HK-2 (cell line): ENCODE measurements around the gene C11orf21.

Experiments
- DNase-seq: peaks from one replicate; pipeline ENCODE4 v3.0.0-alpha.2; 2018; ENCODE audit not compliant: unreplicated experiment

Gene C11orf21

GRCh38 chr11:2320568-2321310 is 19.0 kb upstream of the C11orf21 start:
- no peak for DNase-seq

DNA sequence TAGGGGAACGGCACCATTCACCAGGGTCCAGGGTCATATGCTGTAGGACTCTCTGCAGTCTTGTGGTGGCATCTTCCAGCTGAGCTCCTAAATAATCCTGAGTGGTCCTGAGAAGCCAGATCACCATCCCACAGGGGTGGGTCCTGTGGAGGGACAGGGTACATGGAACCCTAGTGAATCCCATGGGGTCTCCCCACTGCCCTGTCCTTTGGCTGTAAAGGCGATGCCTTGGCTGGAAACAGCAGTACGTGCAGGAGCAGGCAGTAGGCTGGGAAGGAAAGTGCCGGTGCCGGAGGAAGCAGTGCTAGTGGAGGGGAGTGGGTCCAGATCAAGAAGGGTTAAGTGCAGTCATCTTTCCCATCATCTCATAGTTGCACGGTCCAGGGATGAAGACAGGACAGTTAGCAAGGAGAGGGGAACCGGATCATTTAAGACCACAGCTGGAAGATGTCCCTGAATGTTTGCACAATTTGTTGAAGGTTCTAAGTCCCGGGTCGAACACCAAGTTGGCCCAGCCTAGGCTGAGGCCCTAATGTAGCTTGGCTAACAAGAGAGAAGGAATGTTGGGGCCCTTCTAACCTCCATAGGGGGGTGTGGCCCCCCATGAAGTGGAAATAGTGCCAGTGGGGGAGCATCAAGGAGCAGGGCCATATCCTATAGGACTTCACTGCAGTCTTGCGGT is 18.2 kb upstream of the C11orf21 start:
- DNase-seq: no peak

DNA sequence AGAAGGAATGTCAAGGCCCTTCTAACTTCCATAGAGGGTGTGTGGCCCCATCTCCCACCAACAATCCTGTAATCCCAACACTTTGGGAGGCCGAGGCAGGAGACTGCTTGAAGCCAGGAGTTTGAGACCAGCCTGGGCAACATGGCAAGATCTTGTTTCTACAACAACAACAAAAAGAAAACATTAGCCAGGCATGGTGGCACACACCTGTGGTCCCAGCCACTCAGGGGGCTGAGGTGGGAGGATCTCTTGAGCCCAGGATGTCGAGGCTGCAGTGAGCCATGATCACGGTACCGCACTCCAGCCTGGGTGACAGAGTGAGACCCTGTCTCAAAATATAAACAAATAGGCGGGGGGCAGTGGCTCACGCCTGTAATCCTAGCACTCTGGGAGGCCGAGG is 17.0 kb upstream of the C11orf21 start:
- DNase-seq: no peak

GRCh38 chr11:2318123-2318522 is 16.4 kb upstream of the C11orf21 start:
- no peak for DNase-seq

- DNase-seq: no peak
These were observed 15.8 kb upstream of the C11orf21 start for GRCh38 chr11:2317354-2318050.

DNA sequence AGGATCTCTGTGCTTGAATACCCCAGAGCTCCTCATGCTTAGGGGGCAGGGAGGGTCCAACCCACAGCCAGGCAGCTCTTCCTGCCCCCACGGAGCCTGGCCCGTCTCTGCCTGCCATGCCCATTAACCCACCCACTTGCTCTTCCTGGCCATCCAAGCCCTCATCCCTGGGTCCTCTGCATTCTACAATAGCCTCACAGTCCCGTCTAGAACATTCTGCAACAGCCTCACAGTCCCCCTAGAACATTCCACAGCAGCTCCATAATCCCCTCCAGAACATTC is 15.2 kb upstream of the C11orf21 start:
- no peak for DNase-seq

DNA sequence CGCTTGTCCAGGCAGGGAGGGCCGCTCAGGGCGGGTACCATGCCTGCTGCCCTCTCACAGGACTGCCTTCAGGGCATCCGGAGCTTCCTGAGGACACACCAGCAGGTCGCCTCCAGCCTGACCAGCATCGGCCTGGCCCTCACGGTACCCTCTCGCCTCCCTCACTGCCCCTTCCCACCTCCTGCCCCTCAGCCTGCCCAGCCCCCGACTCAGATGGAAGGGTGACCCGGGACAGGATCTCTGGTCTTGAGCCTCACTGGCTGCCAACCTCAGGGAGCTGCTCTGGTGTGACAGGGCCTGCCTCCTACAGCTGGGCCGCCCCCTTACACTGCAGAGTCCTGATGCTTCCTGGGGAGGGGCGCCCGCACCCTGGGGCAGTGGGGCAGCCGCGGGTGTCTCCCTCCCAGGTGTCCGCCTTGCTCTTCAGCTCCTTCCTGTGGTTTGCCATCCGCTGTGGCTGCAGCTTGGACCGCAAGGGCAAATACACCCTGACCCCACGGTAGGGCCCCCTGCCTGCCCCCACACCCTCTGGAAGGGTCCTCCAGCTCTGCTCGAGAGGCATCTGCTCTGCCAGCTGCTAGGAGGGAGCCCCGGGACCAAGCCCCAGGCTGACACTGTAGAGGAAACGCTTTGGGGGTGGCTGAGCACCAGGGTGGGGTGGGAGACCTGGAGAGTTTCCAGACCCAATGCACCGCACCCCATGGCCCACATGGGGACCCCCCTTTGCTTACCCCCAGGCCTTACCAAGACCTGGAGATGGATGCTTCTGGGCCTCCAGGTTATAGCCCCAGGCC is 14.6 kb upstream of the C11orf21 start:
- DNase-seq: no peak

DNA sequence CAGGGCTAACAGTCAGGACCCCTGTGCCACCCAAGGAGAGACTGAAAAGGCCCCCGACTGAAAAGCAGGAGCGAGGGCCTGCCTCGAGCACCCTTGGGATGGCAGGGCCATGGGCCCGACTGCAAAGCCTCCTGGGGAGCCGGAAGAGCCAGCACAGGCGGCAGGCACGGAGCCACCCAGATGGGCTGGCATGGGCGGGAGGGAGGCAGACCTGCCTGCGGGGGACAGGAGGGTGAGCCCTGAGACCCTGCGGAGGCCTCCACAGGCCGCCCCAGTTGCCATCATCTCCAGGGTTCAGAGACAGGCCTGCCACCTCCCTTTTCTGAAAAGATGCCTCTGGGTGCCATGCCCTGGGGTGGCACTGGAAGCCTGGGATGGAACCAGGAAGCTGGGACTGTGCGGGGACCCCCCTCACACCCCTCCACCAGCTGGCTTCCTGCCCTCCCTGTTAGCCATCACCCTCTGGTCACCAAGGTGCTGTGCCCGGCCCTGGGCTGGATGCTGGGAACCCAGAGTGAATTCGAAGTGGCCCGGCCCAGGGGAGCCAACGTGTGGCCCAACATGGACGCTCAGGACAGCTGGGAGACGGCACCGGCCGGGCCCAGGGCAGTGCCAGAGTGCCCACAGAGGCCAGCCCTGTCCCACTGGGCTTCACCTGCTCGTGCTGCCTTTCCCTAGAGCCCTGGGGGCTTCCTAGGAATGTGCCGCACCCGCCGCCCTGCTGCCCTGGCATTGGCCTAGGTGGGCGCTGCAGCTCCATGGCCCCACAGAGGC is 13.9 kb upstream of the C11orf21 start:
- DNase-seq: no peak

DNA sequence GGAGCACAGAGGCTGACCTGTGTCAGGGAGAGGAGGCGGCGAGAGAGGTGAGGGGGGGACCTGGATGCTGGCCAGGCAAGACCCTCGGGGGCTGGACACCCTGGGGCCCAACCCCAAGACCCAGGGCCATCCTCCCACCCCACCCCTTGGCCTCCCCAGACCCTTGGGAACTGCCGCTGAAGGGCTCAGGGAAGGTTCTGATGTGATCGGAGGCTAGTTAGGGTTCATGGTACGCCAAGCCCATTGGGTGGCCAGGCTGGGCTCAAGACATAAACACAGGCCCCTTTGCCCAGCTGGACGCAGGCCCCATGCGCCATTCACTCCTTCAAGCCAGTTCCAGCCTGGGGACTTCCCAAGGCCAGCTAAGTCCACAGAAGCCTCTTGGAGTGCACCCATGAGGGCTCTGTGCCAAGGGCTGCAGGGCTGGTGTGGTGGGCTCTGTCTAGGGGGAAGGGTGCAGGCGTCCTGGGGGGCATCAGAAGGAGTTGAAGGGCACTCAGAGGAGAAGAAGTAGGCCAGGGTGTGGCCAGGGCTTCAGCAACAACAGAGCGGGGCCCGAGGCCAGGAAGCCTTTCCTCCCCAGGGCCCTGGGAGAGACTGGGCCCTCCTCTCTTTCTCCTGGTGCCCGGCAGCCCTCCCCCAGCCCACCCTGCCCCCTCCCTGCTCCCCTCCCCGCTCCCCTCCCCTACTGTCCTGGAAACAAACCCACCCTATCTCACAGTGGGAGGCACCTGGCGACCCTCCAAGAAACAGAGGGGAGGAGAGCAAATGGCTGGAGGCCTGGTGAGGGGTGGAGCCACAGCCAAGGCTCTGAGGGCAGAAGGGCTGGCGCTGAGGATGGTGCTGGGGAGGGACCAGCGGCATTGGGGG is 13.0 kb upstream of the C11orf21 start:
- DNase-seq: no peak

GRCh38 chr11:2314136-2314524 is 12.4 kb upstream of the C11orf21 start:
- no peak for DNase-seq

DNA sequence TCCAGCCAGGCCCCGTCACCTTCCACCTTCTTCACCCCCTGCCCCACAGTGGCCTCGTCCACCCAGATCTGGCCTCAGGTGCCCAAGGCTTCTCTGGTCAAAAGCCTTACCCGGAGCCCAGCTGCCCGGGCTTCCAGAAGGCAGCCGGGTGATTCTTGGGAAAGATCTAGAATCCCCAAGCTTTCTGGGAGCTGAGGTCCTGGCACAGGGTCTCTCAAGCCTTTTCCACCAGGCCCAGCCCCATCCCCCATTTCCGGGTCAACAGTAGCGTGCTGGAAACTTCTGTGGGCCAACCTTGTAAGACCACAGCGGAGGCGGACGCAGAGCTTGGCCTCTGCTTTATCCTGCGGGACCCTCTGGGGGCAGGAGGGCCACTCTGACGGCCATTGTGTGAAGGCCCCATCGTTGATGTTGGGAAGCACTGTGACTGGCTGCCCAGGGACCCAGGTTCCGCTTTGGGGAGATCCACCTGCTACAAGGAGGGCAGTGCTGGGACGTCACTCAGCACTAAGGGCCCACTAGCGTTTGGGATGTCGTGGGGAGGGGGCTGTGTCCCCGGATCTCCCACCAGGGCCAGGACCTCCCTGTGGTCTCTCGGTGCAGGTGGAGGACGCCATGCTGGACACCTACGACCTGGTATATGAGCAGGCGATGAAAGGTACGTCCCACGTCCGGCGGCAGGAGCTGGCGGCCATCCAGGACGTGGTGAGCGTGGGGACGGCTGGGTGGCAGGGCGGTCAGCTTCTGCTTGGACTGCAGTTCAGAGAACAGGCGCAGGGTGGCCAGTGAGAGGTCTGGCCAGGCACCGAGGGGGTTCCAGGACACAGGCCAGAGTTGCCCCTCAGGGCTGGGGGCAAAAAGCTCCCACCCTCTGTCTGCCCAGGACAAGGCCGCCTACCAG is 11.6 kb upstream of the C11orf21 start:
- DNase-seq: no peak

DNA sequence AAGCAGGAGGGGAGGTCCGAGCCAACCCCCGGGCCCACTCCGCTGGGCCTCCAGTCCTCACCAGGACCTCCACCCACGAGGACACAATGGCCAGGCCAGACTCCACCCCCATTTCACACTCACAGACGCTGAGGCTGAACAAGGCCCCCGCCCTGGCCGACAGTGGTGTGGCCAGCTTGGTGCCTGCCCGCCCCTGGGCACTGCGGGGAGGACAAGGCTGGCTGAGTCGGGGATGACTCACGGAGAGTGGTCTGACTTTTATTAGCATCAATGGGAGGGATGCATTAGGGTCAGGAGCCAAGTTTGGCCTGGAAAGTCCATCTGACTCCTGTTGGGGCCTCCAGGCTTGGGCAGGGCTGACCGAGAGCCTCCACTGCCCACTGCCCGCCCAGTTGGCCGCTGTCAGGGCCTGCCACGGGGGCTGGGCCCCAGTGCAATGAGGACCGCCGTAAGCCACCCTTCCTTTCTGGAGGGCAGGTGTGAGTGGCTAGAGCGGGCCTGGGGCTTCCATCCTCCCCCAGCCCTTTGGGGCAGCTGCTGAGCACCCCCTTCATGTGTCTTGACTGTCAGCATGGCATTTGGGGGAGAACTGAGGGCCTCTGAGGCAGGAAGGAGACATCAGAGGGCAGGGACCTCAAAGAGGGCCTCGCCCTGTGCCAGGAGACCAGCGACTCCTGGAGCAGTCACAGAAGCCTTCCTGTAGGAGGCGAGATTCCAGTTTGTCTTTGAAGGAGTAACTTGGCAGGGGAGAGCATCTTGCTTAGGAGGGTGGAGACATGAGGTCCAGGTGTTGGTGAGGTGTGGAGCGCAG is 10.7 kb upstream of the C11orf21 start:
- DNase-seq: peak; percentile 28

DNA sequence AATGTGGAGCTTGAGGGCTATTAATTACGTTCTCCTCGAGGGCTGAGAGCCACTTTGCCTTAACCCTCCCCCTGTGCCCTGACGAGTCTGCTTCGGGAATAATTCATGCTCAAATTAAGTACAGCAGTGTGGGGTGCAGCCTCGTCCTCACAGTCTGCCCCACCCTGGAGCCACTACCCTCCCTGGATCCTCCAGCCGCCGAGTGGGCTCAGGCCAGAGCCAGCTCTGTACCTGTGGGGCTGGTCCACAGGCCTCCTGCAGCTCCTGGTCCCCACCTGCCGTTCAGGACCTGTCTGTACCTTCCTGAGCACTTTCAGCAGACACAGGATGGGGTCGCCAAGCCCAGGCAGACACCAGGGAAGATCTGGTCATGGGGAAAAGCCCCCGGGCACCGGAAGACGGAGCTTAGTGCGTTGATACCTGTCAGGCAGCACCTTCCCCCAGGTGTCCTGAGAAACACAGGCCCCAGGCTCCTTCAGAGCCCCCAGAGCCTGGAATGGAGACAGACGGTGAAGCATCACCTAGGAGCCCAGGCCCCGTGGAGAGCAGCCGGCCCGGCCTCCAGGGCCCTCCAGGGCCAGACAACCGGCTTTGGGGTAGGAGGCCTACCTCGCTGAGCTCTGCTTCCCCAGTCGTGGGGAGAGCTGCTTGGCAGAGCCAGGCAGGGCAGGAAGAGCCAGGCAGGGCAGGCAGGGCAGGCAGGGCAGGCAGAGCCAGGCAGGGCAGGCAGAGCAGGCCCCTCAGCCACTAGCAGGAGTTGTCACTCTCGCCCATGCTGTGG is 9.8 kb upstream of the C11orf21 start:
- DNase-seq: no peak

DNA sequence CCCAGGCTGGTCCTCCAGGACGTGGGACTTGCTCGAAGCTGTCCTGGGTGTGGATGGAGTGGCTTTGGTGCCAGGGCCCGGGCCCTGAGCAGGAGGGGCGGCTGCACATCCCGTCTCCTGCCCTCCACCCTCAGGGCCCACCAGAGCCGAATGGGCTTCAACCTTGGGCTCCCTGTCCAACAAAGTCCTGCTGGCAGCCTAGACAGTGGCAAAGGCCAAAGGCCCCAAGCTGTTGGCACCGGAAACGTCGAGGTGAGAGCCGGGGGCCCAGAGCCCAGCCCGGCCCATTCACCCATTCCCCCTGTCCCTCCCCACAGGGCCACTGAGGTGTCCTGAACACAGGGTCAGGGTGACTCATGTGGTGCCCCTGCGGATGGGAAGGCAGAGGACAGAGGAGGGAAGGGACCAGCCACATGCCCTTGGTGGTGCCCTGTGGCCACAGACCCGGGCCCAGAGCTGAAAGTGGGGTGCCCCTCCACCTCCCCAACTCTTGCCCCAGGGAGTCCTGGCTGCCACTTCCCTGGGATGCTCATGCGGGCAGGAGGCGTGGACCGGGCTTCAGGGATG is 9.2 kb upstream of the C11orf21 start:
- no peak for DNase-seq

GRCh38 chr11:2310073-2310785 is 8.5 kb upstream of the C11orf21 start:
- DNase-seq: no peak

DNA sequence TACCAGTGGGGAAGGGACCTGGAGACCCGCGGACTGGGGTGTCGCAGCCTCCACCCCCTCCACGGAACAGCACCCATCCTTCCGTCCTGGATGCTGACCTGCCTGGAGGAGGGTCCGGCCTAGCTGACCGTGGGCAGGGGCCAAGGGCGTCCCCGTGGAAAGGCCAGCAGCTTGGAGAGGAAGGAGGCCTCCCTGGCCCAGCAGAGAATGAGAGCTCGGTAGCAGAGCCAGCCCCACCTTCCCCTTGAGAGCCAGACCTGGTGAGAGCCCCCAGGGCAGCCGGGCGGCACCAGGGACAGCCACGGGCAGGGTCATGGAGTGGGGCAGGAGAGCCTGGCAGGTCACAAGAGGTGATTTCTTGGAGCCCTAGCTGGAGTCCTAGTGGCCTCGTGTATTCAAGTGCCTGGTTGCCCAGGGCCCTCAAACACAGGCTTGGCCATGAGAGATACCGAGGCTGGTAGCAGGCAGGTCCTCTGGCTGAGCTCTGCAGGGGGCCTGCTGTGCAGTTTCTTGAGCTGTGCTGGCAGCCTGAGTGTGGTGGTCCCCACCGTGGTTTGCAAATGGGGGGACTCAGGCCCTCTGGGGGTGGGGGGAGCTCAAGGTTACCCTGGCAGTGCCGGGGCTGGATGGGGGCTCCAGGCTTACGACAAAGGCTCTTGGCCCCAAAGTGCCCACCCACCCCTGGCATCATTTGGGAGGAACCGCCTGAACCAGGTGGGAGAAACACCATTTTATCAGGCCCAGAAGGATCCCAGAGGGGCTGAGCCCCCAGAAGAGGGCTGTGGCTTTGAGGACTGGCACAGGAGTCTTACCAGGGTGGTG is 7.7 kb upstream of the C11orf21 start:
- DNase-seq: no peak
